Inflammatory macrophage treated with lipopolysaccharide for 4 hours (primary cell): ENCODE measurements around the gene TBL1XR1.
"Not testable (repeated sequence)": the region's sequence is repeated elsewhere in the genome, so short reads cannot be mapped to it uniquely, and the experiment has no call there.

ENCODE experiments used
- DNase-seq: peaks from one replicate; pipeline ENCODE4 v3.0.0-alpha.2; 2020

TBL1XR1 gene

DNA sequence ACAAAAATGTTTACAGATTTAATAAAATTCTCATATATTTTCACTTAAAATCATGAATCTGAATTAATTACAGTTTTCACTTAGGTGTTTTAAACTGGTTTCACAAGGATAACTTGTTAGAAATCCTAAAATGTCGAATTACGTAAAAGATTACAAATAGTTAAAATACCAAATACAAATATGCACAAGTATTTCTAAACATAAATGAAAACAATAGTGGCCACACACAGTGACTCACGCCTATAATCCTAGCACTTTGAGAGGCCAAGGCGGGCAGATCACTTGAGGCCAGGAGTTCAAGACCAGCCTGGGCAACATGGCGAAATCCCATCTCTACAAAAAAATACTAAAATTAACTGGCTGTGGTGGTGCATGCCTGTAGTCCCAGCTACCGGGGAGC lies 10.9 kb upstream of the TBL1XR1 start:
- DNase-seq, result no peak

DNA sequence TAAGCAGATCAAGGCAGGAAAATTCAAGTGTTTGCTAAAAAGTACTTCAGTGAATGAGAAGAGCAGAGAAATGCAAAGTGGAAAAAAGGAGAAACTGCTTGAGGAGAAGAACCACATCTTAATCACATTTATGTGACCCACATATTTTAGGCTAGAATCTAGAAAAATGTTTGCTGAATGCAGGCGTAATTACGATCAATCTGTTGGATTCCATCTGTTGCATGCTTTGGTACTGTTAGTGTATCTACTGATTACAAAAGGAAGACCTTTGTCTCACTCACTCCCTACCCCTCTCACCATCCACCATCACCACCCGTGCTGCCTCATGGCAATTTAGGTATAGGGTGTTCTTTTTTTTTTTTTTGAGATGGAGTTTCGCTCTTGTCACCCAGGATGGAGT lies 9.7 kb upstream of the TBL1XR1 start:
- no peak for DNase-seq

DNA sequence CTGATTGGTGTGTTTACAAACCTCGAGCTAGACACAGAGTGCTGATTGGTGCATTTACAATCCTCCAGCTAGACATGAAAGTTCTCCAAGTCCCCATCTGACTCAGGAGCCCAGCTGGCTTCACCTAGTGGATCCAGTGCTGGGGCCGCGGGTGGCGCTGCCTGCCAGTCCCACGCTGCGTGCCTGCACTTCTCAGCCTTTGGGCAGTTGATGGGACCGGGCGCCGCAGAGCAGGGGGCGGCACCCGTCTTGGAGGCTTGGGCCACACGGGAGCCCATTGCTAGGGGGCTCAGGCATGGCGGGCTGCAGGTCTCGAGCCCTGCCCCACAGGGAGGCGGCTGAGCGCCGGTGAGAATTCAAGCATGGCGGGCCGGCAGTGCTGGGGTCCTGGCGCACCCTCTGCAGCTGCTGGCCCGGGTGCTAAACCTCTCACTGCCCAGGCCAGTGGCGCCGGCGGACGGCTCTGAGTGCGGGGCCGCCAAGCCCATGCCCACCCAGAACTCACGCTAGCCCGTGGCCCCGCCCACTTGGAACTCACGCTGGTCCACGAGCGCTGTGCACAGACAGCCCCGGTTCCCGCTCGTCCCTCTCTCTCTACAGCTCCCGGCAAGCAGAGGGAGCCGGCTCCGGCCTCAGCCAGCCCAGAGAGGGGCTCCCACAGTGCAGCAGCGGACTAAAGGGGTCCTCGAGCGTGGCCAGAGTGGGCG lies 6.6 kb upstream of the TBL1XR1 start:
- no peak for DNase-seq

DNA sequence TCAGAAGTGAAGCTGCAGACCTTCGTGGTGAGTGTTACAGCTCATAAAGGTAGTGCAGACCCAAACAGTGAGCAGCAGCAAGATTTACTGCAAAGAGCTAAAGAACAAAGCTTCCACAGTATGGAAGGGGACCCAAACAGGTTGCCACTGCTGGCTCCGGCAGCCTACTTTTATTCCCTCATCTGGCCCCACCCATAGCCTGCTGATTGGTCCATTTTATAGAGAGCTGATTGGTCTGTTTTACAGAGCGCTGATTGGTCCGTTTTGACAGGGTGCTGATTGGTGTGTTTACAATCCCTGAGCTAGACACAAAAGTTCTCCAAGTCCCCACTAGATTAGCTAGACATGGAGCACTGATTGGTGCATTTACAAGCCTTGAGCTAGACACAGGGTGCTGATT lies 5.7 kb upstream of the TBL1XR1 start:
- not testable (repeated sequence) for DNase-seq

DNA sequence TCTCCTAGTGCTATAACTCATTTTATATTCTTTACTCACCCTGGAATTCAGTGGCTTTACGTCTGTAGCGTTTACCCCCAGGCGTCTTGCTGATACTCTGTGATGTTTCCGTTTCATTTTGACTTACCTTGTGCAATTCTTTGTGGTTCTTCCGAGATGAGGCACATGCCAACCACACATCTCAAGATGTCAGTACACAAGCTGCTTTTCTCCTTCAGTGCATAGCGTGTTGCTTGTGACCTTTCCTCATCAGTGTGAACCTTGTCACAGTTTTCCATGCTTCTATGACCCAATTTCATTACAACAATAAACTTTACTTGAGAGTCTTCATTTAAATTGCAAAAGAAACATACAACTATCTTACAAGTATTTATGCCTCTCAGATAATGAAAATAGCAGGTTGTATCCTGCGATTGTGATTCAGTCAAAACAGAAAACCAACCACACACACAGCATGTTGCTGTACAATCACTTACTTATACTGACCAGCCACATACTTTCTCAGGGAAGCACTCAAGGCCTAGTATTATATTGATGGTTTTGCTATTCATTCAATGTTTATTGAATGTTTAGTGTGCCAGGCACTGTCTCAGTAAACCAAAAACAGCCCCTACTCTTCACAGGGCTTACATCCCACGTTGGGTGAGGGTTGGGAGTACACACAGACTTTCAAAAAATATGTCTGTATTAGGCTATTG lies 4.6 kb upstream of the TBL1XR1 start:
- peak; percentile 93 for DNase-seq

DNA sequence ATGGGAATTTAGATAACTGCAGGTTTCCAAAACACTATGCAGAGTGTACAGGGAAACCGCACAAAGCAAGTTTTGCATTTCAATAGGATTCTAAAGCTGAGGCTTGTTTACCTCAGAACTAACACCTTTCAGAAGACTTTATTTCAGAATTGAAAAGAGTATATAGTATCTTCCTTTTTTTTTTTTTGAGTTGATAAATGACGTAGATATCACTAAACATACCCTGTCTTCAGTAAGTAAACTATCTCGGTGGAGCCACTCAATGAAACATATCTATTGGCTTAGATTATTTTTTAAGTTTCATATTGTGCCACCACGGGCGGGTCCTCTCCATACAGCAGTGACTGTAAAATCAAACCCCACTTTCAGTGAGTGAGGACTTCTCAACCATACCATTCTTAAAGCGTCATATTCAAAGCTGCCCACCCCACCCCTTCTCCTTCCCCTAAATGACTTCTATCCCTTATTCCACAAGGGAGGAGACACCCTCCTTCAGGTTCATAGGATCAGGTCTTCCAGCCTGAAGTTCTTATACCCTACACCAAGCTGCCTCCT lies 2.0 kb upstream of the TBL1XR1 start:
- DNase-seq, result no peak

DNA sequence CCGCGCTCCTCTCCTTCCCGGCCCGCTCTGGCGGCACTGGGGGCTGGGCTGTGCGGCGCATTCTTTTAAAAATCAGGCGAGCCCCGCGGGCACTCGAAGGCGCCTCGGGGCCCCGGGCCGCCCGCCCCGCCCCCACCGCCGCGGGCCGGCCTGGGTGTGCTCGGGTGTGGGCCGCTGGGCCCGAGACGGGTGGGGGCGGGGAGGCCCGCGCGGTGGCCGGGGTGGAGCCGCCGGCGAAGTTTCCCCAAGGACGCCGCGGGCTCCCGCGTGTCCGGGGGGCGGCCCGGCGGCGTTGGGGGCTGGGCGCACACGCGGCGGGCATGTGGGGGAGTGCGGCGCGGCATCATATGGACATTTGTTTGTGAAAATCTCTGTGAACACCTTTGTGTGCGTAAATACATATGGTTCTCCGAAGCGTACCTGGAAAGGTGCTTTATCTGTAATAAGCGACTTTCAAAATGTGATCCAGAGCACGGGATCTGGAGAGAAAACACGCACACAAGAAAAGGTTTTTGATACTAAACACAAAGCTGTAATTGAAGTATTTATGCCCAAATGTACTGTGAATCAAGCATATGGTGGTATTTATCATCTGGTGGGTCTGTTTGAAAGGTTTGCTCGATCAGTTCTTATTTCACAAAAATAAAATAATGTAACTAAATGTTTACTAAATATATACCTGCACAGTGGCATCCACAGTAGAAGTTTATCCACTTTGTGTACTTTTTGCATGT lies 612 bp upstream of the TBL1XR1 start:
- peak; percentile 42 for DNase-seq

DNA sequence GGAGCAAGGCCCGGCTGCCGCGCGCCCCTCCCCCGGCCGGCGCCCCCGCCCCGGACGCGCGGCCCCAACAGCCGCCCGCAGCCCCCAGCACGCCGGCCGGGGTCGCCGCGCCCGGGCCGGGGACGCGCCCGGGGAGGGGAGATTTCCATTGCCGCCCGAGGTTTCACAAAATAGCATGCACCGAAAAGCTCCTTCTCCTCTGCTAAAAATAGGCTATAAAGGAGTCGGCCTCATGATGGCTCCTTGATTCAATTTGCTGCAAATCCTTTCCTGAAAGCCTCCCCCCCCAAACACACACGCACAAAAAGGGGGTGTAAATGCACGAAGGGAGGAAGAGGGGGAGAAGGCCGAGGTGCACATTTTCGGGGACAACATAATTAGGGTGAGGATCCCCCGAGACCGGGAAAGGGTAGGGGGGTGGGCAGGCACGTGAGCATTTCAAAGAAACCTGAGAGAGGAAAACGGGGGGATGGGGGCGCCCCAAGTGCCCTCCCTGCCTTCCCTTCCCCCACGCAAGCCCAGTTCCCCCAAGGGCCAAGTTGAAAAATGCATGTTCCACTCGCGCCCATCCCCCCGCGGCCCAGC lies 734 bp downstream of the TBL1XR1 start:
- peak; percentile 9 for DNase-seq

DNA sequence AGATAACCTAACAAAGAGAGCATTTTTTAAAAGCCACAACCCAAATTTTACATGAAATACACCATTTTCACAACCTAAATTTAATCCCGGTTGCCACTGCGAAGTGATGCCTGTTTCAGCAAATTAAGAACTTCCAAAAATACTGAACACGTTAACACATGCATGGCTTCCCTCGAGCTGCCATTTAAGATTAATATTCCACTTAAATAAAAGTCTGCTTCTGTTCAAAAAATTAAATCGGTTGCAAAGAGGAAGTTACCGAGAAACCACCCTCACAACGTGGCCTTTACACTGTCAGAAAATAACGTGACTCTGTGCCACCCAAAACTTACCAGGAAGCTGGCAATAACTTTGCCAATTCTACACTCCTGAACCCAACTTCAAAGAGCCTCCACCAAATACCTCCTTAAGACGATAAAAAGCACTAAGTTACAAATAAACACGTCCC lies 1.2 kb downstream of the TBL1XR1 start:
- DNase-seq, result peak; percentile 70

DNA sequence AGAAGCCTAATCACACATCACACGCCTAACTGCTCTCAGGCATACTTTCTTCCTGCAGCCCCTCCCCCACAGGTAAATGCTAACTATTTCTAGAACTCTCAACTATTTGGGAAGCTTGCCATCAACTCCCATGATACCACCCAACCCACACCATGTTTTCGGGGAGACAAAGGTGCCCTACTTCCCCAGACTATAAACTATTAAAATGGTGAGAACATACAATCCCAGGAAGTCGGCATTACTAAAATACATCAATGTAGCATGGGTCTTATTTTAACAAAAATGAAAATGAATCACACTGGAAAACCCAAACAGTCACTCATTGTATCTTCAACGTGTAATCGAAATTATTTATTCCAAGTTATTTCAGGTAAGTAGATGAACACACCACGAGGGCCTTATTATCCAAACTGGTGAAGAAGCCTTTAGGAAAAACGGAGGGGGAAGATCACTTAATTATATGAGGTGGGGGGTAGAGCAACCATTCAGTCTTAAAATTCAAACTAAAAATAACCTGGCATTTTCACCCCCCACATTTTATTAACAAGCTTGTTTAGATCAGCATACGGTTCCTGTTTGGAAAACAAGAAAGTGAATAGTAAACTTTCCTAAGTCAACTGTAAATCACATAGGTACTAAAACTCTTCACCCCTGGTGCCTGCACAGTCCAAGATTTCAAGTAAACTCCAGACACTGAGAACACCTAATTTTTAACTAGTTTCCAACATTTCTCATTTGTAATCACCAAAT lies 1.9 kb downstream of the TBL1XR1 start:
- DNase-seq, result peak; percentile 15

DNA sequence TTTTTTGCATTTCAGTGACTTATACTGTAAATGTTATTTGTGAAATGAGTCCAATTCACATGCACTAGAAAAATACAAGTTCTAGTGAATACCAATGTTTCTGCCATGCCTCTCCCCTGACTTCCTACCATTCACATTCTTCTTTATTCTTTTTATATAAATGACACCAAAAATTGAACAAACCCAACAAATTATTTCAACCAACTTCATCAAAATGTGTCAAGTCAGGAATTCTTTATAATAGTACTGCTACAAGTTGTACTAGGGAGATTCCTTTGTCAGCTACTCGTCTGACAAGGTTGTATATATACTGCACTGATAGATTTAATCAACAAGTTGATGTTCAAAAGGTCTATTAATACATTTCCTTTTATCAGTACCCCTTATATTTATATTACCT lies 3.0 kb downstream of the TBL1XR1 start:
- no peak for DNase-seq

DNA sequence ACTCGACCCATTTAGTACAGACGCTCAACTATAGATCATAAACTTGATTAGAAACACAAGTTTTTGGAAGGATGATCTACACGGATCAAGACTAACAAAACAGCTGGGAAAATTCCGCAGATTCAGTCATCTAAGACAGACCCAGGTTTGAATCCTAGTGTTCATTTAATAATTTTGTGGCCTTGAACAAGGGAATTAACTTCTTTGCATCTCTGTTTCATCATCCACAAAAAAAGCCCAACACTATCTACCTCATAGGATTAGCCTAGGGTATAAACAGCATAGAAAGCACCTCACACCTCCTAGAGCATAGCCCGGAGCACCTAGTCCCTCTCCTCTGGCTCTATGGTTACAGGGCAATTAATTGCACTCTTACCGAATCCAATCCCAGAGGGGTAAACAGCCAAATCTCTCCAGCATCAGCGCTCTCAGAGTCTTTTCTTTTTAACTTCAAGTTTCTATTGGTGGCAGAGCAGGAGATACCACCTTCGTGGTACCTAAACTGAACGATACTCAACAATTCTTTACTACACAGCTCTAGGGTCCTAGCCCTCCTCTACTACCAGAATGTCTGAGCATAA lies 3.5 kb downstream of the TBL1XR1 start:
- DNase-seq, result no peak

DNA sequence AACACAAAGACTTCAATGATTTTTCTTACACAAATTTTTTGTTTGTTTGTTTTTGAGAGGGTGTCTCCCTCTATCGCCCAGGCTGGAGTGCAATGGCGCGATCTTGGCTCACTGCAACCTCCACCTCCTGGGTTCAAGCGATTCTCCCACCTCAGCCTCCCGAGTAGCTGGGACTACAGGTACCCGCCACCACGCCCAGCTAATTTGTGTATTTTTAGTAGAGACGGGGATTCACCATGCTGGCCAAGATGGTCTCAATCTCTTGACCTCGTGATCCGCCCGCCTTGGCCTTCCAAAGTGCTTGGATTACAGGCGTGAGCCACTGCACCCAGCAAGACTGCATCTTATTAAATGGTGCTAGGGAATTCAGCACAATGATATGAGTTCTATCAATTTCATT lies 4.0 kb downstream of the TBL1XR1 start:
- DNase-seq, result not testable (repeated sequence)

DNA sequence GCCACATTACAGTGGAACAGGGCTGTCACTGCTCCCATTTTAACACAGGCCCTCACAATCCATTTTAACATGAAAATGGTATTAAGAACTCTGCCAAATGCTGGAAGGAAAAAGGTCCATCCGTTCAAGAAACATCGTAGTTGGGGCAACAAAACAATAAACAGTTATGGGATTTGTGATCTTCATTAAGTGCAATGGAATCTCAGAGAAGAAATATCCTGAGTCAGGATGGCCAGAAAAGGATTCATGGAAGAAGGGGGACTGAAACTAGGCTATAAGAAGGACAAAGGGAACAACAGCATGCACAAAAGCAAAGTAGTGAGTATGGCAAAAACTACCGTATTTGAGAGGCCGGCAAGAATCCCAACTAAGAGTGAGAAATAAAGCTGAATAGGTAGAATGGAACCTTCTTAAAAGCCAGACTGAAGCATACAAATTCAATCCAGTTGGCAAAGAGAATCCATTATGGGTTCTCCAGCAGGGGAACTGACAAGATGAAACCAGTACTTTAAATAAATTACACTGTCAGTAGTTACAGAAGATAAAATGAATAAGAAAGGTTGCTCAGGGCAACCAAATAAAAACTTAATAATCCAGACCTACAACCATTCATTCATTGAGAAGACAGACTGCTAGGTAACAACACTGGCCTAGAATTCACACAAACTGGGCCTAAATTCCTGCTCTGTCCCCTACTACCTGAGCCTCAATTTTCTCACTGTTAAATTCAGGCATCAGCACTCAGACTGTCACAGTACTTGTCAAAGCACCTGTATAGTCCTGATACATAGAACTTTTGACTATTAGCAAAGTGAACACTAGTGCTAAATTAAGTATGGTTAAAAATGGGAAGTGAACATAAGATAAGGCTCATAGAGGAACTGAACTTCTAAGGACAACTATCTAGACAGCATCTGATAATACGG lies 6.3 kb downstream of the TBL1XR1 start:
- peak; percentile 19 for DNase-seq

DNA sequence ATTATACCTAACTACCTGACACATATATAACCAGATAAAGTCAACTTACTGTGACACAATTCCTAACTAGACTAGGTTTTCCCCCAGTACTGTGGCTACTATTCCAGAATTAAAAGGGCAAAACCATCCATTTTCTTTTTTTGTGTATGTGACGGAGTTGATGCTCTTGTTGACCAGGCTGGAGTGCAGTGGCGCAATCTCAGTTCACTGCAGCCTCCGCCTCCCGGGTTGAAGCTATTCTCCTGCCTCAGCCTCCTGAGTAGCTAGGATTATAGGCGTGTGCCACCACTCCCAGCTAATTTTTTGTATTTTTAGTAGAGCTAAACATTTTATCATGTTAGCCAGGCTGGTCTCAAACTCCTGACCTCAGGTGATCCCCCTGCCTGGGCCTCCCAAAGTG lies 7.1 kb downstream of the TBL1XR1 start:
- DNase-seq, result not testable (repeated sequence)

DNA sequence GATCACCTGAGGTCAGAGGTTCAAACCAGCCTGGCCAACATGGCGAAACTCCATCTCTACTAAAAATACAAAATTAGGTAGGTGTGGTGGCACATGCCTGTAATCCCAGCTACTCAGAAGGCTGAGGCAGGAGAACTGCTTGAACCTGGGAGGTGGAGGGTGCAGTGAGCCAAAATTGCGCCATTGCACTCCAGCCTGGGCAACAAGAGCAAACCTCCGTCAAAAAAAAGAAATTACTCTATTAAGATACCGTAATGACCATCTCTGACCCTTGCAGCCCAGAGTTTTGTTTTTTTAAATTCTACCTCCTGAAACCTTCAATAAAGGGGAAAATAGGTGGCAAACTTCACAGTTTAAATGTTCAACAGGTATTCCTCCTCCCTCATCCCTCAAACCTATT lies 9.0 kb downstream of the TBL1XR1 start:
- DNase-seq, result not testable (repeated sequence)

DNA sequence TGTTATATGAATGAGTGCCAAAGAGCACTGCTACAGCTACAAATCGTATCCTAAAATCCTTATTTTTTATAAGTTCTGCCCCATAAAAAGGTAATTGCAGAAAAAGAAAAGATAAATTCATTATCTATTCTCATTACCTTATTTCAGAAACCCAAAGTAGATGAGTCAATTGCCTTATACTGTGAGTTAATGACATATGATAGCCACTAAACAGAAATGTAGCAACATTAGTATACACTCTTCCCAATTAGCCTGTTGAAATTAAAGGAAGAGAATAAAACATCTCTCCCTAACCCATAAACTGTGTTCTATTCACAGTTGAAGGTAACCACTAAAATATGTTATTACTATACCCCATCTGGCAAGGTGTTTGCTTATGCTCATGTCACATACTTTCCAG lies 11.0 kb downstream of the TBL1XR1 start:
- DNase-seq, result peak; percentile 12

DNA sequence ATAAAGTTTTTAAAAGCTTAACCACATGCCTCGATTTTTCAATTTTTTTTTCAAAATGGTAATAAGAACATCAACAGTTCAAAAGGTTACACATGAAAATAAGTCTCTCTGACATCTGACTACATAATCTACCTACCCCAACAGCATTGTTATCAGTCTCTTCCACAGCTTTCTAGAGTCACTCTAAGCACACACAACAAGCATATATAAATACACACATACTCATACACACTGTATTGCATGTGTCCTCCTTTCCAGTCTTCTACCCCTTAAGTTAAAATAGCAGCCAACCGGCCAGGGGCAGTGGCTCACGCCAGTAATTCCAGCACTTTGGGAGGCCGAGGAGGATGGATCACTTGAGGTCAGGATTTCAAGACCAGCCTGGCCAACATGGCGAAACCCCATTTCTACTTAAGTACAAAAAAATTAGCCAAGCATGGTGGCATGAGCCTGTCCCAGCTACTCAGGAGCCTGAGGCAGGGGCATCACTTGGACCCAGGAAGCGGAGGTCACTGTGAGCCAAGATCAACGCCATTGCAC lies 12.2 kb downstream of the TBL1XR1 start:
- DNase-seq, result no peak

DNA sequence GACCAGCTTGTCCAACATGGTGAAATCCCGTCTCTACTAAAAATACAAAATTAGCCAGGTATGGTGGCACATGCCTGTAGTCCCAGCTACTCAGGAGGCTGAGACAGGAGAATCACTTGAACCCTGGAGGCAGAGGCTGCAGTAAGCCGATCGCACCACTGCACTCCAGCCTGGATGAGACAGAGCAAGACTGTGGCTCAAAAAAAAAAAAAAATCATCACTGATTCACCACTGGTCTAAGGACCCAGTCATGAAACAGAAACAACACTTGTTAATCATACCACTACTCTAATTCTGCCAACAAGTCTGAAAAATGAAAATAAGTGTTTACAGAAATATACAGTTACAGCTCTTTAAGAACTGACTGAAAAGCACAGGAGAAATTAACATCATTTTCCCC lies 12.7 kb downstream of the TBL1XR1 start:
- peak; percentile 9 for DNase-seq

DNA sequence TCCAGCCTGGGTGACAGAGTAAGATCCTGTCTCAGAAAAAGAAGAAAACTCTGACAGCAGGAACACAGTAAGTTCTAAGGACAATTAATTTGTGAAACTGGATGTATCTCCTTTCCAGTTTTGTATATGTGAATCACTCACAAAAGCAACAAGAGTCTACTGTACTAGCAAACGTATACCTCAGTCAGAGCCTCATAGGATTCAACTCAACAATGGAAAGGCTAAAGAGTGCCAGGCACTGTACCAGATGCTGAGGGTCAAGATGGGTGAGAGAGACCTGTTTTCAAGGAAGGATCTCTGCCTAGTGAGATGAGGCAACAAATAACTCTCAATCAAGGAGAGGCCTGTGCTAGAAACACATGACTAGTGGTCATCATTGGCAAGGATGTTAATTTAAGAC lies 14.9 kb downstream of the TBL1XR1 start:
- DNase-seq, result no peak

DNA sequence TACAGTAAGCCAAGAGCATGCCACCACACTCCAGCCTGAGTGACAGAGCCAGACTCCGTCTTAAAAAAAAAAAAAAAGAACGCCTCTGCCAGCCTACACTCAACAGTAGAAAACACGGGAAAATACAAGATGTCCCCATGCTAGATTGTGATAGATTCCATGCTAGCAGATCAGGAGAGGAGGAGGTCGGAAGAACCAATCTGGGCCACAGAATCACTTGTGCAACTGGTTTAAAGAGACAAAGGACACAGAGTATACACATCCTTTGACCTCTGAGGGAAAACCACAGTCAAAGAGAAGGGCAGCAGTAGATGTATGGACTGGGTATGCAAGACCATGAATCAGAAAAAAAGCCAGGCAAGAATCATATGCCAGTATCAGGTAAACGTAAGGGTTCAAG lies 15.9 kb downstream of the TBL1XR1 start:
- no peak for DNase-seq
